ENCODE measurements around the gene GINS2.

Gene GINS2

GRCh38 chr16:85673529-85674417, 15.0 kb downstream of the GINS2 start:
- FAIRE-seq: no peak
- no peak for TF ChIP-seq CTCF (IDR thresholded peaks at IDR 0.05; ENCODE audit: insufficient read depth, missing control alignments)
- no peak for DNase-seq (ENCODE audit: insufficient read length, low spot score)

GRCh38 chr16:85670840-85671239, 17.9 kb downstream of the GINS2 start:
- no peak for TF ChIP-seq CTCF (IDR thresholded peaks at IDR 0.05; ENCODE audit: insufficient read depth, missing control alignments)
- no peak for DNase-seq (ENCODE audit: insufficient read length, low spot score)
- no peak for FAIRE-seq

GRCh38 chr16:85668676-85669424, 19.9 kb downstream of the GINS2 start:
- no peak for TF ChIP-seq CTCF (IDR thresholded peaks at IDR 0.05; ENCODE audit: insufficient read depth, missing control alignments)
- DNase-seq (ENCODE audit: insufficient read length, low spot score): no peak
- FAIRE-seq: no peak

- no peak for DNase-seq (ENCODE audit: insufficient read length, low spot score)
- FAIRE-seq: no peak
- no peak for TF ChIP-seq CTCF (IDR thresholded peaks at IDR 0.05; ENCODE audit: insufficient read depth, missing control alignments)
Observed at GRCh38 chr16:85667841-85668413, 20.8 kb downstream of the GINS2 start.

GRCh38 chr16:85667261-85667660, 21.5 kb downstream of the GINS2 start:
- DNase-seq (ENCODE audit: insufficient read length, low spot score) (no peak), FAIRE-seq (no peak)
- TF ChIP-seq CTCF (IDR thresholded peaks at IDR 0.05; ENCODE audit: insufficient read depth, missing control alignments): no peak

GRCh38 chr16:85665929-85666328, 22.8 kb downstream of the GINS2 start:
- no peak for DNase-seq (ENCODE audit: insufficient read length, low spot score)
- TF ChIP-seq CTCF (IDR thresholded peaks at IDR 0.05; ENCODE audit: insufficient read depth, missing control alignments): no peak
- FAIRE-seq: no peak
